Natural killer cell (primary cell): ENCODE data around the gene PRRG2. TPM values are rescaled to one million over a fixed set of nuclear protein-coding genes. Genes with fewer than 3 reads are reported as not detected.
A peak's percentile ranks its signal among the peaks of the same experiment; 100 is the strongest.

ENCODE experiments used
- ATAC-seq, 3 donors: fragments of 150-1000 bp in 2 of 3; fragments of 200-7000 bp in 1 of 3; cut with Tn5 transposase; 1 replicate in 1 of 3; 2 replicates in 2 of 3; pipeline ENCODE4 v1.10.0; 2021; ENCODE audit warnings: mild to moderate bottlenecking in 2 of 3, moderate library complexity in 2 of 3
- DNase-seq, 2 donors: peaks; one replicate each; pipeline versions ENCODE4 v3.0.0 to v3.0.0-alpha.2; 2013 to 2021; ENCODE audit warnings: mixed read lengths in 1 of 2
- H3K27ac ChIP-seq: one replicate; pipeline ENCODE4 v1.5.1; 2013; ENCODE audit warnings: mild to moderate bottlenecking, low read length
- H3K27me3 ChIP-seq: one replicate; pipeline ENCODE4 v1.6.1; 2013; ENCODE audit warnings: low read length; ENCODE audit not compliant: control insufficient read depth, insufficient read depth
- H3K36me3 ChIP-seq: one replicate; pipeline ENCODE4 v1.6.1; 2013; ENCODE audit warnings: low read length; ENCODE audit not compliant: control insufficient read depth, insufficient read depth
- H3K4me1 ChIP-seq: one replicate; pipeline ENCODE4 v1.6.1; 2013; ENCODE audit warnings: low read length; ENCODE audit not compliant: control insufficient read depth, insufficient read depth
- H3K4me3 ChIP-seq: one replicate; pipeline ENCODE4 v1.5.1; 2013; ENCODE audit warnings: low read length
- H3K9me3 ChIP-seq: one replicate; pipeline ENCODE4 v1.6.1; 2013; ENCODE audit warnings: low read length; ENCODE audit not compliant: control insufficient read depth, insufficient read depth
- H3K27ac Mint-ChIP-seq, 2 donors: one replicate each; pipeline ENCODE4 v1.8.0; 2022; ENCODE audit warnings: mild to moderate bottlenecking in 2 of 2, mixed read lengths in 2 of 2, moderate library complexity in 1 of 2
- H3K27me3 Mint-ChIP-seq, 2 donors: one replicate each; pipeline ENCODE4 v1.8.0; 2022; ENCODE audit warnings: low read depth in 2 of 2, mixed read lengths in 2 of 2
- H3K36me3 Mint-ChIP-seq: one replicate; pipeline ENCODE4 v1.8.0; 2022; ENCODE audit warnings: mixed read lengths
- H3K4me1 Mint-ChIP-seq, 2 donors: one replicate each; pipeline ENCODE4 v1.8.0; 2022; ENCODE audit warnings: mixed read lengths in 2 of 2
- H3K4me3 Mint-ChIP-seq: one replicate; pipeline ENCODE4 v1.8.0; 2022; ENCODE audit warnings: mild to moderate bottlenecking, moderate library complexity, mixed read lengths
- H3K9me3 Mint-ChIP-seq, 2 donors: one replicate each; pipeline ENCODE4 v1.8.0; 2022; ENCODE audit warnings: mixed read lengths in 2 of 2
- CTCF ChIP-seq: fragments of 200-600 bp; IDR thresholded peaks from one replicate; pipeline ENCODE4 v1.8.0; 2022; ENCODE audit warnings: antibody characterized with exemption
- WGBS: methylation state at CpG from one replicate; pipeline ENCODE4 v1.1.7; 2013; ENCODE audit warnings: missing lambda C conversion rate; ENCODE audit not compliant: insufficient coverage; 5-methylcytosine and 5-hydroxymethylcytosine counted together
- intact Hi-C: fragments of 100-400 bp; cut with micrococcal nuclease; formaldehyde crosslinking; loops from one replicate; pipeline ENCODE4 v1.14.2; 2022
- total RNA-seq, 4 donors: library from RNA; stranded (reverse); fragments of 120-200 nt in 1 of 4; gene quantifications; one replicate each; pipeline versions ENCODE4 v1.2.3 to v1.2.4, GENCODE V29; 2013 to 2022

The PRRG2 gene
- total RNA-seq, 3 donors from 2014 or later (not counting 1 experiment from before 2014, with no cell fraction given), result 0.39 to 0.56 TPM; not detected in 1

DNA sequence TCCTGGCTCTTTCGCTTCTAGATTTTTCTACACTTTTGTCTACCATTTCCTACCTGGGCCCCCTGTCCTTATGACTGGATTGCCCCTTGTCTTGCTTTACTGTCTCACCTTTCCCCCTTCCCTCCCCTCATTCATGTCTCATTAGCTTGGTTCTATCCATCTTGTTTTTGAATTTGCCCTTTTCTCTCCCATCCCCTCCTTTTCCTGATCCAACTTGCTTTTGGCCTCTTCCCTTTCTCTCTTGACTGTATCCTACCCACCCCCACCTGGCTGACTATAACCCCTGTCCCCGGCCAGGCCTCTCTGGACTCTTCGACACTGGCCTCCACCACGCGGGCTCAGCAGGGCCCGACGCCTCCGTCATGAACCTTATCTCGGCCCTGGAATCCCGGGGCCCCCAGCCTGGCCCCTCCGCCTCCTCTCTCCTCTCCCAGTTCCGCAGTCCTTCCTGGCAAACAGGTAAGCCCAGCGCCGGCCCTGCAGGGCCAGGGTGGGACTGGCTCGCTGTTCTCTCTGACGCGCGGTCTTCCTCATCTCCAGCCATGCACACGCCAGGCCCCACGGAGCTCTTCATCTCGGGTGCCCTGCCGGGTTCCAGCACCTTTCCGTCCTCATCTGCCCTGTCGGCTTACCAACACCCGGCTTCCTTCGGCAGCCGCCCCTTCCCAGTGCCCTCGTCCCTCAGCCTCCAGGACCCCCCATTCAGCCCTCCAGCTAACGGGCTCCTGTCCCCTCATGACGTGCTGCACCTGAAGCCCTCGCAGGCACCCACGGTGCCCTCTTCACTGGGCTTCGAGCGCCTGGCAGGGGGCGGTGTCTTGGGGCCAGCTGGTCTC lies 13.3 kb downstream of the PRRG2 start:
- peak overlapping the region; percentile 89 to 90 for H3K27ac Mint-ChIP-seq
- peaks cover 29% of the 10 kb centered on the region for H3K4me1 ChIP-seq
- H3K4me3 ChIP-seq, result no peak overlapping the region
- H3K4me3 Mint-ChIP-seq, result peak overlapping the region; percentile 84
- DNase-seq, result no peak
- no peaks in the 10 kb centered on the region for H3K27me3 ChIP-seq
- WGBS, result 94% methylated on average over 35 of the region's 35 CpGs
- no peaks in the 10 kb centered on the region for H3K9me3 Mint-ChIP-seq
- peaks cover 34% of the 10 kb centered on the region for H3K36me3 ChIP-seq
- no peaks in the 10 kb centered on the region for H3K9me3 ChIP-seq
- TF ChIP-seq CTCF, result no peak
- peaks cover 32 to 35% of the 10 kb centered on the region in 2 donors for H3K4me1 Mint-ChIP-seq
- intact Hi-C loops, result no loop called here
- H3K27ac ChIP-seq, result peak overlapping the region; percentile 49
- no peaks in the 10 kb centered on the region for H3K27me3 Mint-ChIP-seq
- H3K36me3 Mint-ChIP-seq, result no peaks in the 10 kb centered on the region
- ATAC-seq, result no peak

DNA sequence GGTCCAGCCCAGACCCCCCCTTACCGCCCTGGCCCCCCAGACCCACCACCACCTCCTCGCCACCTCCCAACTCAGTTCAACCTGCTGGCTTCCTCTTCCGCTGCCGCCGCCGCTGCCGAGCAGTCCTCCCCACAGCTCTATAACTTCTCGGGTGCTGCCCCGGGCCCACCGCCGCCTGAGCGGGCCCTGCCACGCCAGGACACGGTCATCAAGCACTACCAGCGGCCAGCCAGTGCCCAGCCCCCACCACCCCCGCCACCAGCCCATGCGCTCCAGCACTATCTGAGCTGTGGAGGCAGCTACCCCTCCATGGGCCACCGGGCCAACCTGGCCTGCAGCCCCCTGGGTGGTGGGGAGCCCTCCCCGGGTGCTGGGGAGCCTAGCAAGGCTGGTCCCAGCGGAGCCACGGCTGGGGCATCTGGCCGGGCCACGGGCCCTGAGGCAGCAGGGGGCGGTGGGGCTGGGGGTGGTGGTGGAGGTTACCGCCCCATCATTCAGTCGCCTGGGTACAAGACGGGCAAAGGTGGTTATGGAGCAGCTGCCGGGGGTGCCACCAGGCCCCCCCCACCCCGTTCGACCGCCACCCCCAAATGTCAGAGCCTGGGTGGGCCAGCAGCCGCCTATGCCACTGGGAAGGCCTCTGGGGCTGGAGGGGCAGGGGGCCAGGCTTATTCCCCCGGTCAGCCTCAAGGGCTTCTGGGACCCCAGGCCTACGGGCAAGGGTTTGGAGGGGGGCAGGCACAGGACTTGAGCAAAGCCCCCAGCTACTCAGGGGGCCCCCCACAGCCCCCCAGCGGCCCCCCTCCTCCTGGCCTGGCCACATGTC lies 14.1 kb downstream of the PRRG2 start:
- H3K27ac ChIP-seq, result no peak overlapping the region
- peaks cover 40% of the 10 kb centered on the region for H3K36me3 ChIP-seq
- H3K27me3 ChIP-seq, result no peaks in the 10 kb centered on the region
- Mint-ChIP-seq H3K4me3 (peak overlapping the region; percentile 17), H3K4me1 (peaks cover 33 to 35% of the 10 kb centered on the region in 2 donors), H3K36me3 (no peaks in the 10 kb centered on the region), H3K27ac (peak overlapping the region in 1 of 2 donors; percentile 89), H3K9me3 (no peaks in the 10 kb centered on the region), H3K27me3 (no peaks in the 10 kb centered on the region)
- peaks cover 27% of the 10 kb centered on the region for H3K4me1 ChIP-seq
- 95% methylated on average over 34 of the region's 35 CpGs for WGBS
- intact Hi-C loops, result no loop called here
- DNase-seq, result no peak
- no peak overlapping the region for H3K4me3 ChIP-seq
- no peaks in the 10 kb centered on the region for H3K9me3 ChIP-seq
- no peak for TF ChIP-seq CTCF
- ATAC-seq, result no peak

DNA sequence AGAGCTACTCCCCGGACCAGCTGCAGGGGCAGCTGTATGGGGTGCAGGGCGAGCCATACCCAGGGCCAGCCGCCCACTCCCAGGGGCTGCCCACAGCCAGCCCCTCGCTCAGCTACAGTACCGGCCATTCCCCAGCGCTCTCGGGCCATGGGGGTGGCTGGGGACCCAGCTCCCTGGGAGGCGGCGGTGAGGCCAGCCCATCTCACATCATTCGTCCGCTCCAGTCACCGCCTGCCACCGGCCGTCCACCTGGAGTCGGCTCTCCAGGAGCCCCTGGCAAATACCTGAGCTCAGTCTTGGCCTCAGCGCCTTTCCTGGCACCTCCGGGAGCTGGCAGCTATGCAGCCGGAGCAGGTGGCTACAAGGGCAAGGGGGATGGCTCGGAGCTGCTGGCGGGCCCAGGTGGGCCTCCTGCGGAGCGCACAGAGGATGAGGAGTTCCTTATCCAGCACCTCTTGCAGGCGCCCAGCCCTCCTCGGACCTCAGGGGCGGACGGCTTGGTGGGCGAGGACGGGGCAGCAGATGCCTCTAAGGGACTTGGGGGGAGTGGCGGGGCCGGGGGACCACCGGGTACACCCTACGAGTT lies 14.8 kb downstream of the PRRG2 start:
- Mint-ChIP-seq H3K27ac (no peak overlapping the region), H3K4me3 (no peak overlapping the region)
- TF ChIP-seq CTCF, result no peak

More for the DNA sequence above, 14.8 kb downstream of the PRRG2 start:
- H3K36me3 Mint-ChIP-seq, result no peaks in the 10 kb centered on the region
- Histone ChIP-seq H3K4me1 (peaks cover 21% of the 10 kb centered on the region), H3K4me3 (no peak overlapping the region), H3K27ac (no peak overlapping the region), H3K9me3 (no peaks in the 10 kb centered on the region), H3K27me3 (no peaks in the 10 kb centered on the region), H3K36me3 (peaks cover 41% of the 10 kb centered on the region)
- ATAC-seq (no peak), DNase-seq (no peak)
- no peaks in the 10 kb centered on the region for H3K9me3 Mint-ChIP-seq
- H3K27me3 Mint-ChIP-seq, result no peaks in the 10 kb centered on the region
- H3K4me1 Mint-ChIP-seq, result peaks cover 32 to 37% of the 10 kb centered on the region in 2 donors
- 96% methylated on average over 32 of the region's 32 CpGs for WGBS
- intact Hi-C loops, result no loop called here
